Measurements from ENCODE around the gene ECSIT.

Gene ECSIT

DNA sequence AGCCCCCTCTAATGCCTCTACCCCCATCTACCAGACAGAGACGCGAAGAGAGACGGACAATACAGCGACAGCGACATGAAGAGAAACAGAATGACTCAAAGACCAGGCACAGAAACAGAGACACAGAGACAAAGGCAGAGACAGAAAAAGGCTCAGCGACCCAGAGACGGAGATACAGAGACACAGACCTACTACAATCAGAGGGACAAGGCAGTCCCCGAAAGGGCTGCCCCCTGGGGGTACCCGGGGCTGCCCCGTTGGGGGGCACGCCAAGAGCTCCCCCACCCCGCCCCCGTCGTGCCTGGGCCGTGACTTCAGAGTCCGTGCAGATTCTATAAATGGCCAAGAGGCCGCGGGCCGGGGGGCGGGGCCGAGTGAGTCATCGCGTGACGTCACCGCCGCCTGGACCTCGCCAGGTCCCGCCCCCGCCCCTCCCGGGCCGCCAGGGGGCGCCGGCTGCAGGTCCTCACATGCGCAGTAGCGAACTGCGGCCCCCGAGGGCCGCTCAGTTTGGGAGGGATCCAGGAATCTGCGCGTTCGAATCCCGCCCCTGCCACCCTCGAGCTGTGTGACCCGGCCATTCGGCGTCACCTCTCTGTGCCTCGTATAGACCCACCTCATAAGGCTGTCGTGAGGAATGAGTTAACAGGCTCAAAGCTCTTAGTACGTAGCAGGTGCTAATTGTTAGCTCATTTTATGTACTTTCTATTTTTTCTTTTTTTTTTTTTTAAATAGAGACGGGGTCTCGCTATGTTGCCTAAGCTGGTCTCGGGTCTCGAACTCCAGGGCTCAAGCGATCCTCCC, 7.1 kb upstream of the ECSIT start:
- H3K4me3 ChIP-seq (ENCODE audit: insufficient read depth, low read depth, low read length, poor library complexity, severe bottlenecking) = peak overlapping the region; percentile 21
- peaks cover 15% of the 10 kb centered on the region for H3K27me3 ChIP-seq (replicated peaks; ENCODE audit: control insufficient read depth, insufficient read depth, low read length, poor library complexity, severe bottlenecking)
- no peak overlapping the region for H3K27ac ChIP-seq (ENCODE audit: insufficient read depth, low read length, poor library complexity, severe bottlenecking)
- no peaks in the 10 kb centered on the region for H3K9me3 ChIP-seq (ENCODE audit: control insufficient read depth, low read length)
- DNase-seq = peak; percentile 64 to 80 (median 76)
- no peaks in the 10 kb centered on the region for H3K36me3 ChIP-seq (ENCODE audit: control insufficient read depth, insufficient read depth, low read length)
- H3K4me1 ChIP-seq (ENCODE audit: control insufficient read depth, insufficient read depth, low read length, poor library complexity, severe bottlenecking) = peaks cover 6% of the 10 kb centered on the region

DNA sequence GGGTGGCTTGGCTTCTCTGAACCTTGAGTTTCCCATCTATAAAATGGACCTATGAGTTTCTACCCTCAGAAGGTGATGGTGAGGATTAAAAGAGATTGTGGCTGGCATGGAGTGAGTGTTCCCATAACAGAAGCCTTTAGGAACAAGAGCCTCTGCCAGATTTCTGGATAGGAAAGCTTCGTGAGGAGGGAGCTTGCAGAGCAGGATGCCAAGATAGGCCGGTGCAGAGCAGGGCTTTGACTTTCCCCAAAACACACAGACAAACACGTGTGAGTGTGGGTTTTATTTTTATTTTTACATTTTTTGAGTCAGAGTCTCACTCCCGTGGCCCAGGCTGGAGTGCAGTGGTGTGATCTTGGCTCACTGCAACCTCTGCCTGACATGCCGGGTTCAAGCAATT, 6.0 kb upstream of the ECSIT start:
- Histone ChIP-seq H3K4me1 (ENCODE audit: control insufficient read depth, insufficient read depth, low read length, poor library complexity, severe bottlenecking) (peaks cover 6% of the 10 kb centered on the region), H3K27ac (ENCODE audit: insufficient read depth, low read length, poor library complexity, severe bottlenecking) (no peak overlapping the region), H3K4me3 (ENCODE audit: insufficient read depth, low read depth, low read length, poor library complexity, severe bottlenecking) (no peak overlapping the region), H3K36me3 (ENCODE audit: control insufficient read depth, insufficient read depth, low read length) (no peaks in the 10 kb centered on the region), H3K27me3 (replicated peaks; ENCODE audit: control insufficient read depth, insufficient read depth, low read length, poor library complexity, severe bottlenecking) (peaks cover 5% of the 10 kb centered on the region), H3K9me3 (ENCODE audit: control insufficient read depth, low read length) (no peaks in the 10 kb centered on the region)
- DNase-seq = no peak

DNA sequence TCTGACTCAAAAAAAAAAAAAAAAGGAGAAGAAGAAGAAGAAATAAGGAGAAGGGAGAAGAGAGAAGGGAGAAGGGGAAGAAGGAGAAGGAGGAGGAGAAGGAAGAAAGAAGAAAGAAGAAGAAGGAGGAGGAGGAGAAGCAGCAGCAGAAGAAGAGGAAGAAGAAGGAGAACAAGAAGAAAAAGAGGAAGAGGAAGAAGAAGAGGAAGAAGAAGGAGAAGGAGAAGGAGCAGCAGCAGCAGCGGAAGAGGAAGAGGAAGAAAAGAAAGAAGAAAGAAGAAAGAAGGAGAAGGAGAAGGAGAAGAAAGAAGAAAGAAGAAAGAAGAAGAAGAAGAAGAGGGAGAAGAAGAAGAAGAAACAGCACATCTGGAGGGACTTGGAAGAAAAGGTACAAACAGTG, 5.6 kb upstream of the ECSIT start:
- peaks cover 3% of the 10 kb centered on the region for H3K27me3 ChIP-seq (replicated peaks; ENCODE audit: control insufficient read depth, insufficient read depth, low read length, poor library complexity, severe bottlenecking)
- DNase-seq = no peak
- no peaks in the 10 kb centered on the region for H3K36me3 ChIP-seq (ENCODE audit: control insufficient read depth, insufficient read depth, low read length)
- no peak overlapping the region for H3K4me3 ChIP-seq (ENCODE audit: insufficient read depth, low read depth, low read length, poor library complexity, severe bottlenecking)
- no peak overlapping the region for H3K27ac ChIP-seq (ENCODE audit: insufficient read depth, low read length, poor library complexity, severe bottlenecking)
- H3K9me3 ChIP-seq (ENCODE audit: control insufficient read depth, low read length) = no peaks in the 10 kb centered on the region
- H3K4me1 ChIP-seq (ENCODE audit: control insufficient read depth, insufficient read depth, low read length, poor library complexity, severe bottlenecking) = peaks cover 6% of the 10 kb centered on the region

DNA sequence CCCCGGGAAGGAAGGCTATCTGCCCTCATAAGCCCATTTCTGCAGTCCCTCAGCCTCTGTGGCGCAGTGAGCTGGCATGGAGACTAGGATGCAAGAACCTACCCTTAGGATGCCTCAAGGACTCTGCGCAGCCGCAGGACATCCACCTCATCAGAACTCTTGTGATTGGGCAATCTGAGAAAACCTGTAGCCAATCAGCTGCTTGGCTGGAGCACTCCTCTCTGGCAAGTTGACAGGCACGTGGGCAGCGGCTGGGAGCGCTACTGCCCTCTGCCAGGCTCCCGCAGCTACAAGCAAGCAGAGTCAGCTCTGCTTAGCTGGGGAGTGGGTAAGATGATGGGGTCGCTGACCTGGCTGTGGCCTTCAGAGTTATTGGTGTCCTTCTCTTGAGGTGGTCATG, 1.5 kb upstream of the ECSIT start:
- Histone ChIP-seq H3K27me3 (replicated peaks; ENCODE audit: control insufficient read depth, insufficient read depth, low read length, poor library complexity, severe bottlenecking) (no peaks in the 10 kb centered on the region), H3K36me3 (ENCODE audit: control insufficient read depth, insufficient read depth, low read length) (no peaks in the 10 kb centered on the region), H3K27ac (ENCODE audit: insufficient read depth, low read length, poor library complexity, severe bottlenecking) (no peak overlapping the region), H3K4me1 (ENCODE audit: control insufficient read depth, insufficient read depth, low read length, poor library complexity, severe bottlenecking) (peaks cover 6% of the 10 kb centered on the region), H3K4me3 (ENCODE audit: insufficient read depth, low read depth, low read length, poor library complexity, severe bottlenecking) (no peak overlapping the region), H3K9me3 (ENCODE audit: control insufficient read depth, low read length) (no peaks in the 10 kb centered on the region)
- no peak for DNase-seq

DNA sequence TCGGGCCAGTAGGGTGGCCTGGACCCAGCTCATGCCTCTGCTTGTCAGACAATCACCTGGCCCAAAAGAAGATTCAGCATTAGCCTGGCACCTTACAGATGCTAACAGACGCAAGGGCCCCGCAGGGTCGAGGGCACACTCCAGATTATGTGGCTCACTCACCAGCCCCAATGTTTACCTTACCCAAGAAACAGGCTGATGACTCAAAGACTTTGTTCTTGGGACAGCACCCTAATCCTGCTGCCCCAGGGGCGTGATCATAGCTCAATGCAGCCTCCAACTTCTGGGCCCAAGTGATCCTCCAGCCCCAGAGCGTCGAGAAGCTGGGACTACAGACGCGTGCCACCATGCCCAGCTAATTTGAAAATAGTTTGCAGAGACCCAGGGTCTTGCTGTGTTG, 9.8 kb downstream of the ECSIT start:
- no peak overlapping the region for H3K27ac ChIP-seq (ENCODE audit: insufficient read depth, low read length, poor library complexity, severe bottlenecking)
- no peaks in the 10 kb centered on the region for H3K4me1 ChIP-seq (ENCODE audit: control insufficient read depth, insufficient read depth, low read length, poor library complexity, severe bottlenecking)
- DNase-seq = no peak
- no peak overlapping the region for H3K4me3 ChIP-seq (ENCODE audit: insufficient read depth, low read depth, low read length, poor library complexity, severe bottlenecking)
- no peaks in the 10 kb centered on the region for H3K27me3 ChIP-seq (replicated peaks; ENCODE audit: control insufficient read depth, insufficient read depth, low read length, poor library complexity, severe bottlenecking)
- H3K9me3 ChIP-seq (ENCODE audit: control insufficient read depth, low read length) = no peaks in the 10 kb centered on the region
- peaks cover 25% of the 10 kb centered on the region for H3K36me3 ChIP-seq (ENCODE audit: control insufficient read depth, insufficient read depth, low read length)

DNA sequence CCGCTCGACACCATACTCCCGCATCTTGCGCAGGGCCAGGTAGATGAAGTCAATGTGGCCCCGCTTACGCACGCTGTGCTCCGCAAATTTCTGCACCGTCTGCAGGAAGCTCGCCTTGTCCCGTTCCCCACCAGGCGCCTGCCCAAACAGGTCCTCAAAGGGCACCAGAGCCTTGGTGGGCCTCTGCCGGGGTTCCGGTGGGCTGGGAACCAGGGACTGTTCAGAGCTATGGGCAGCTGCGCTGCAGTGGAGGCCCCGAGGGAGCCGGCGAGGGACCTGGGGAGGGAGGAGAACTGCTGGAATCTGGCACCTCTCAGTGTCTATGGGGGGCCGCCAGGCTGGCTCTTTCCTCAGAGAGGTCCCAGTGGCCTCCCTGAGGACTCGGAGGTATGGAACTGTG, 15.0 kb downstream of the ECSIT start:
- Histone ChIP-seq H3K36me3 (ENCODE audit: control insufficient read depth, insufficient read depth, low read length) (peaks cover 28% of the 10 kb centered on the region), H3K4me3 (ENCODE audit: insufficient read depth, low read depth, low read length, poor library complexity, severe bottlenecking) (no peak overlapping the region), H3K27ac (ENCODE audit: insufficient read depth, low read length, poor library complexity, severe bottlenecking) (no peak overlapping the region), H3K27me3 (replicated peaks; ENCODE audit: control insufficient read depth, insufficient read depth, low read length, poor library complexity, severe bottlenecking) (no peaks in the 10 kb centered on the region), H3K4me1 (ENCODE audit: control insufficient read depth, insufficient read depth, low read length, poor library complexity, severe bottlenecking) (no peaks in the 10 kb centered on the region), H3K9me3 (ENCODE audit: control insufficient read depth, low read length) (no peaks in the 10 kb centered on the region)
- DNase-seq = no peak

DNA sequence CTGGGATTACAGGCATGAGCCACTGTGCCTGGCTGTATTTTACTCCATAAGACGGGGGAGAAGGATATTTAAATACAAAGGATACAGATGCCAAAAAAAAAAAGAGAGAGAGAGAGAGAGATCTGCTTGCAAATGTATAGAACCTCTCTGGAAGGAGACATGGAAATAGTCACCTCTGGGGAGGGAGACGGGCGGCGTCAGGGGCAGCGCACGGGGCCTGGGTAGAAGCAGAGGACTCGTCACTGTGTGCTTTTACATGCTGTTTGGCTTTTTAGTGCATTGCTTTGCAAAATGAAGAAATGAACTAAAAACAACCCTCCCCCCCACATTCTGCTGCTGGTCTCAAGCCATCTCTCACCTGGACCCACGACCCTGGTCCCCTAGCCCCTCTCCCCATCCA, 18.5 kb downstream of the ECSIT start:
- no peak overlapping the region for H3K4me3 ChIP-seq (ENCODE audit: insufficient read depth, low read depth, low read length, poor library complexity, severe bottlenecking)
- no peak for DNase-seq
- no peak overlapping the region for H3K27ac ChIP-seq (ENCODE audit: insufficient read depth, low read length, poor library complexity, severe bottlenecking)
- H3K36me3 ChIP-seq (ENCODE audit: control insufficient read depth, insufficient read depth, low read length) = peaks cover 15% of the 10 kb centered on the region
- H3K27me3 ChIP-seq (replicated peaks; ENCODE audit: control insufficient read depth, insufficient read depth, low read length, poor library complexity, severe bottlenecking) = no peaks in the 10 kb centered on the region
- H3K9me3 ChIP-seq (ENCODE audit: control insufficient read depth, low read length) = no peaks in the 10 kb centered on the region
- no peaks in the 10 kb centered on the region for H3K4me1 ChIP-seq (ENCODE audit: control insufficient read depth, insufficient read depth, low read length, poor library complexity, severe bottlenecking)

DNA sequence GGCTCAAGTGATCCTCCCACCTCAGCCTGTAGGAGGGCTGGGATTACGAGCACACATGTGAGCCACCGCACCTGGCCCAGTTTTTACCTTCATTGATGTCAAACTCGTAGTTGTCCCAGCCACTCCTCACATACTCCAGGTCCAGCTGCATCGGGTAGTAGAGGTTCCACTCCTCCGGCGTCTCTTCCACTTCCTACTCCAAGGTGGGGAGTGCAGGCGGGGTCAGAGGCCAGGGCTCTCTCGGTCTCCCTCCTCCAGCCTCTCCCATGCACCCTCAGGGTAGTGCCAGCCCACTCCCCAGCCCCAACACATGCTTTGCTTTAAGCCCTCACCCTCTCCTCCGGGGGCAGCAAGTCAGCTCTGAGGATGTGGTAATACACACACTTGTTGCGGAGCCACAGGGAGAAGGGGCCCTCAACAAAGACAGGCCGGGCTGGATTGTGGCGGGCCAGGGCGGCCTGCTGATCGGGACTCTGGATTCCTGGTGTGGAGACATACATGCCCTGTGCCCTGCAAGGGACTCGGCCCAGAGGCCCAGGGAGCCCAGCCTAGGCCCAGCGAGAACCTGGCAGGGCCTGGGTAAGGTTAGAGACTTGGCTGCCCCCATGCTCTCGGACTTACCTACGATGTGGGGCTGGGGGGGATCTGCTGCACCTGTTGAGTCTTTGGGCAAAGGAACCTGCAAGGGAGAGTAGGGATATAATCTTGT, 21.4 kb downstream of the ECSIT start:
- Histone ChIP-seq H3K4me1 (ENCODE audit: control insufficient read depth, insufficient read depth, low read length, poor library complexity, severe bottlenecking) (peaks cover 5% of the 10 kb centered on the region), H3K4me3 (ENCODE audit: insufficient read depth, low read depth, low read length, poor library complexity, severe bottlenecking) (no peak overlapping the region), H3K27me3 (replicated peaks; ENCODE audit: control insufficient read depth, insufficient read depth, low read length, poor library complexity, severe bottlenecking) (no peaks in the 10 kb centered on the region), H3K9me3 (ENCODE audit: control insufficient read depth, low read length) (no peaks in the 10 kb centered on the region), H3K36me3 (ENCODE audit: control insufficient read depth, insufficient read depth, low read length) (peaks cover 7% of the 10 kb centered on the region), H3K27ac (ENCODE audit: insufficient read depth, low read length, poor library complexity, severe bottlenecking) (no peak overlapping the region)
- DNase-seq = no peak

DNA sequence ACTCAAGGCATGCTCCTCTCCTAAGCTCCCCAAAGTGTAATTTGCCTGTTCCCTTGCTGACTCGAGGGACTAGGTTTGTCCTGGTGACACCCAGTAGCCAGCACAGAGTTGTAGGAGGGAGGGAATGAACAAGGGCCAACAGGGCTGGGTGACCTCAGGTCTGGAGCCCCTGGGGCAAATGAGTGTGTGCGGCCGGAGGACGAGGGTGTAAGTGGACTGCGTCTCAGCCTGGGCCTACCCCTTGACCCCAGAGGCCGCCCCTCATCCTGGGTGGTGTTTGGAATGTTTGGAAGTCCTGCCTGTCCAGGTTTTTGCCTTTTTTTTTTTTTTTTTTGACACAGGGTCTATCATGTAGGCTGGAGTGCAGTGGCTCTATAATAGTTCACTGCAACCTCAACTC, 22.0 kb downstream of the ECSIT start:
- no peaks in the 10 kb centered on the region for H3K27me3 ChIP-seq (replicated peaks; ENCODE audit: control insufficient read depth, insufficient read depth, low read length, poor library complexity, severe bottlenecking)
- H3K36me3 ChIP-seq (ENCODE audit: control insufficient read depth, insufficient read depth, low read length) = peaks cover 1% of the 10 kb centered on the region
- H3K4me1 ChIP-seq (ENCODE audit: control insufficient read depth, insufficient read depth, low read length, poor library complexity, severe bottlenecking) = peaks cover 5% of the 10 kb centered on the region
- H3K4me3 ChIP-seq (ENCODE audit: insufficient read depth, low read depth, low read length, poor library complexity, severe bottlenecking) = no peak overlapping the region
- DNase-seq = no peak
- H3K9me3 ChIP-seq (ENCODE audit: control insufficient read depth, low read length) = no peaks in the 10 kb centered on the region
- H3K27ac ChIP-seq (ENCODE audit: insufficient read depth, low read length, poor library complexity, severe bottlenecking) = no peak overlapping the region

DNA sequence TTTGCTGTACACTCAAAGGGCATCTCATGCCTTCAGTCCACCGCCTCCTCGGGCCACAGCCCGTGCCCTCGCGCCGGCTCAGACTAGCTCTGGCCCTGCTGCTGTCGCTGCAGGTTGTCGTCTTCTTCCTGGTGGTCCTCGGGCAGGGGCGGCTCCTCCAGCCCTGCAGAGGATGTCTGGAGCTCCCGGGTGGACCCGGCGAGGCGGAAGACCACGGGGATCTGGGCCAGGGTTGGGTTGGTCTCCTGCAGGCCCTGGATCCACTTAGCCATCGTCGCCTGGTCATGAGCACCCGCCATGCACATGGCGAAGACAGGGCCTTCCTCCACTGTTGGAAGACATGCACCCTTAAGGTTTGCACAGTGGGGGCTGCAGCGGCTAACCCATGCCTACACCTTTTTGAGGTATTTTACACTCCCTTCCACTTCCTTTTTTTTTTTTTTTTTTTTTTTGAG, 22.8 kb downstream of the ECSIT start:
- Histone ChIP-seq H3K36me3 (ENCODE audit: control insufficient read depth, insufficient read depth, low read length) (no peaks in the 10 kb centered on the region), H3K4me1 (ENCODE audit: control insufficient read depth, insufficient read depth, low read length, poor library complexity, severe bottlenecking) (peaks cover 5% of the 10 kb centered on the region), H3K4me3 (ENCODE audit: insufficient read depth, low read depth, low read length, poor library complexity, severe bottlenecking) (peak overlapping the region; percentile 78), H3K27me3 (replicated peaks; ENCODE audit: control insufficient read depth, insufficient read depth, low read length, poor library complexity, severe bottlenecking) (no peaks in the 10 kb centered on the region), H3K27ac (ENCODE audit: insufficient read depth, low read length, poor library complexity, severe bottlenecking) (peak overlapping the region; percentile 94), H3K9me3 (ENCODE audit: control insufficient read depth, low read length) (no peaks in the 10 kb centered on the region)
- no peak for DNase-seq
